ENCODE measurements around the gene PLCG1. TPM values are rescaled to one million over a fixed set of nuclear protein-coding genes. Genes with fewer than 3 reads are reported as not detected.

PLCG1 gene
- total RNA-seq, 4 donors from 2014 or later: 30.4 to 84.7 (median 47.8) TPM

DNA sequence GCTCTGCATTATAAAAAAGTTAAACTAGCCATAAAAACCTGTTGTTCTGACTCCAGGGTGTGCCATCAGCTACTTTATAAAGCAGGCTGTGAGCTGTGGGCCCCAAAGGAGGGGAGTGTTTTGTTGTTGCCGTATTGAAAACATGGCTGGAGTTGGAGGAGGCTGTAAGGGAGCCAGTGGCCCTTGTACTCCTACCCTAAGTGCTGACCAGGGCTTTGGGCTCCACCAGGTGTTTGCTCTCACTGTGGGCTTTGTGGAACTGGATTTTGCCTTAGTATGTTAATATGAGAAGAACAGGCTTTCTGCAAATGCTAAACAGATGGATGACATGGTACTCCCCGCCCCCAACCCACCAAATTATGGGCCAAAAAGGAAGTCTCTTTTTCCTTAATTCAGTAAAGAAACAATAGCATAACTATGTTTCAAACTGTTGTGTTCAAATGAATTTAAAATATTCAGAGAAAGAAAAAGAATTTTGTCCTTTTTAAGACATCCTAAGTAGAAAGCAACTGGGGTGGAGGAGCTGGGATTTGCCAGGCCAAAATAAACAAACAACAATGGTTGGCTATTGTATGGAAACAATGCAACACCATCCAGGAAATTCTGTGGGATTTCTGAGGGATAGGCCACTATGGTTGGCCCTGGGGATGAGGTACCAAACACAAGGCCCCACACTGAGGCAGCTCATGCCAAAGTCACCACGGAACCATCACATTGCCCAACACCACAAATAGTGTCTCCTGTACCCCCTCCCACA lies 63.3 kb downstream of the PLCG1 start:
- H3K36me3 ChIP-seq: peaks cover 0 to 55% (median 0%) of the 10 kb centered on the region in 3 donors
- intact Hi-C loops (cut with DNase I): no loop called here
- DNase-seq: no peak
- TF ChIP-seq, protein P1, sequence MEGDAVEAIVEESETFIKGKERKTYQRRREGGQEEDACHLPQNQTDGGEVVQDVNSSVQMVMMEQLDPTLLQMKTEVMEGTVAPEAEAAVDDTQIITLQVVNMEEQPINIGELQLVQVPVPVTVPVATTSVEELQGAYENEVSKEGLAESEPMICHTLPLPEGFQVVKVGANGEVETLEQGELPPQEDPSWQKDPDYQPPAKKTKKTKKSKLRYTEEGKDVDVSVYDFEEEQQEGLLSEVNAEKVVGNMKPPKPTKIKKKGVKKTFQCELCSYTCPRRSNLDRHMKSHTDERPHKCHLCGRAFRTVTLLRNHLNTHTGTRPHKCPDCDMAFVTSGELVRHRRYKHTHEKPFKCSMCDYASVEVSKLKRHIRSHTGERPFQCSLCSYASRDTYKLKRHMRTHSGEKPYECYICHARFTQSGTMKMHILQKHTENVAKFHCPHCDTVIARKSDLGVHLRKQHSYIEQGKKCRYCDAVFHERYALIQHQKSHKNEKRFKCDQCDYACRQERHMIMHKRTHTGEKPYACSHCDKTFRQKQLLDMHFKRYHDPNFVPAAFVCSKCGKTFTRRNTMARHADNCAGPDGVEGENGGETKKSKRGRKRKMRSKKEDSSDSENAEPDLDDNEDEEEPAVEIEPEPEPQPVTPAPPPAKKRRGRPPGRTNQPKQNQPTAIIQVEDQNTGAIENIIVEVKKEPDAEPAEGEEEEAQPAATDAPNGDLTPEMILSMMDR (IDR thresholded peaks at IDR 0.05): no peak
- TF ChIP-seq POLR2A (IDR thresholded peaks at IDR 0.05): no peak
- no peaks in the 10 kb centered on the region for H3K27me3 ChIP-seq
- peaks cover 0 to 14% (median 13%) of the 10 kb centered on the region in 3 donors for H3K9me3 ChIP-seq
- H3K4me1 ChIP-seq: peaks cover 0 to 10% (median 0%) of the 10 kb centered on the region in 3 donors
- no peak overlapping the region for H3K27ac ChIP-seq
- no peak overlapping the region for H3K4me3 ChIP-seq
- WGBS, 2 donors: 72 to 83% methylated on average over 3 of the region's 3 CpGs

DNA sequence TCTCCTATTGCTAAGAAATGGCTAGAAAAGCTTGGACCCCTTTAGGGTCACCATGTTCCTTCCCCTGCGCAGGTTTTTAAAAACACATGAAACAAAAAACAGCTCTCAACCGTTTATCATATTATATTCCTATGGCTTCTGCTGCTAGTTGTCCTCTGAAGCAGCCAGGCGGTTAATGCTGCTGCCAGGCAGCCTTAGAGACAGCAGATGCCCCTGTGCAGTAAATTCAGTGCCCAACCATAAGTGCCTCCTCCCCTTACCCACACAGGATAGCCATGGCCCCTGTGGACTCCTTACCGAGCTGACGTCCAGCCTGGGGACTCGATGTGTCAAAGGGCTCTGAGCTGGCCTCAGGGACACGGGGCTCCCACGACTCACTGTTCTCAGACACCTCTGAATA lies 64.4 kb downstream of the PLCG1 start:
- intact Hi-C loops (cut with DNase I): no loop called here
- TF ChIP-seq POLR2A (IDR thresholded peaks at IDR 0.05): no peak
- TF ChIP-seq, protein P1 (IDR thresholded peaks at IDR 0.05): no peak
- no peak for DNase-seq
- Histone ChIP-seq H3K27ac (no peak overlapping the region), H3K27me3 (no peaks in the 10 kb centered on the region), H3K4me1 (peaks cover 0 to 10% (median 0%) of the 10 kb centered on the region in 3 donors), H3K36me3 (peaks cover 0 to 55% (median 0%) of the 10 kb centered on the region in 3 donors), H3K4me3 (no peak overlapping the region), H3K9me3 (peaks cover 0 to 14% (median 13%) of the 10 kb centered on the region in 3 donors)
- WGBS, 2 donors: 87 to 92% methylated on average over 4 to 8 of the region's 8 CpGs

DNA sequence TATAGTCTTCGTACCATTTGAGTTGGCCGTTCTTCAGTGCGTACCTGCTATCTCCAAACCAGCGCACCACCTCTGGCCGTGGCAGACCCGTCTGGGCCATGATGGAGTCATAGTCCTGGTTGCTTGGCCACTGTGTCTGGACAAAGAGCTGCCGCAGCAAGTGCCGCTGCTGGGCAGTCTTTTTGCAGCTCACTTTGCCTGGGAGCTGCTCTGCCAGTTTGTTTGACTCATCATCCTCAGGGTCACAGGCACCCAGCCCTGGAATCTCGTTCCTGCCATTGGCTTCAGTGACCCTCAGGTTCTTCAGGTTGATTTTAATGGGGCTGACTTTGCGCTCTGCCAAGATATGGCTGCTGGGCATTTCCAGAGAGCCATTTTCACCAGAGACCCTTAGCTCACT lies 65.1 kb downstream of the PLCG1 start:
- H3K36me3 ChIP-seq: peaks cover 0 to 55% (median 0%) of the 10 kb centered on the region in 3 donors
- TF ChIP-seq, protein P1 (IDR thresholded peaks at IDR 0.05): no peak
- no peak for TF ChIP-seq POLR2A (IDR thresholded peaks at IDR 0.05)
- peaks cover 0 to 10% (median 0%) of the 10 kb centered on the region in 3 donors for H3K4me1 ChIP-seq
- no peaks in the 10 kb centered on the region for H3K27me3 ChIP-seq
- H3K27ac ChIP-seq: no peak overlapping the region
- intact Hi-C loops (cut with DNase I): no loop called here
- 92 to 94% methylated on average over 10 of the region's 10 CpGs for WGBS, 2 donors
- H3K4me3 ChIP-seq: no peak overlapping the region
- no peak for DNase-seq
- H3K9me3 ChIP-seq: peaks cover 0 to 14% (median 13%) of the 10 kb centered on the region in 3 donors

DNA sequence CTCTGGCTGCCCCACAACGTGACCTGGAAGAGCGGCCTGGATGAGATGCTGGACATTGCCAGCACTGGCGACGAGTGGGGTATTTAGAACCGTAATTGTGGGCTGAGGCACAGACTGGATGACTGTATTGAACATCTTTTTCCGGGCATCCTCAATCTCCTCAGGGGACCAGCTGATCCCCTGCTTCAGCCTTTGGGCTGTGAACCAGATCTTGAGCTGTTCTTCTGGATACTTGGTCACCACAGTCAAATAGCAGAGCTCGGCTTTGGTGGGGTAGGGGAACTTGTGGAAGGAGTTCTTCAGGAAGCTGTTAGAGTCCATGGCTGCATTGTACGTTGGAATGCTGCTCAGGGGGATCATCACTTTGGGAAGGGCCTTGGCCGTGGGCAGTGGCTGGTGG lies 66.3 kb downstream of the PLCG1 start:
- H3K4me3 ChIP-seq: no peak overlapping the region
- no peak for DNase-seq
- no peaks in the 10 kb centered on the region for H3K27me3 ChIP-seq
- peaks cover 0 to 55% (median 0%) of the 10 kb centered on the region in 3 donors for H3K36me3 ChIP-seq
- H3K27ac ChIP-seq: no peak overlapping the region
- intact Hi-C loops (cut with DNase I): no loop called here
- no peak for TF ChIP-seq POLR2A (IDR thresholded peaks at IDR 0.05)
- TF ChIP-seq, protein P1 (IDR thresholded peaks at IDR 0.05): no peak
- WGBS, 2 donors: 97% methylated on average over 5 to 9 of the region's 9 CpGs
- peaks cover 0 to 10% (median 0%) of the 10 kb centered on the region in 3 donors for H3K4me1 ChIP-seq
- H3K9me3 ChIP-seq: peaks cover 0 to 9% (median 5%) of the 10 kb centered on the region in 3 donors
